NCI-H1436 treated with DMSO at 0.1 percent for 48 hours (cell line): ENCODE measurements around the gene RNF8.
"Not testable (repeated sequence)": the region's sequence is repeated elsewhere in the genome, so short reads cannot be mapped to it uniquely, and the experiment has no call there.

Experiments
- DNase-seq: peaks from one replicate; lab custom pipeline; 2025; lab: John Stamatoyannopoulos, UW

RNF8 gene

GRCh38 chr6:37399795-37400490 lies 46.2 kb downstream of the RNF8 start:
- DNase-seq: no peak

- not testable (repeated sequence) for DNase-seq
Measured at GRCh38 chr6:37401658-37402057, 47.9 kb downstream of the RNF8 start.

- DNase-seq: no peak
Measured at GRCh38 chr6:37406726-37407341, 53.1 kb downstream of the RNF8 start.

- DNase-seq: no peak
Measured at GRCh38 chr6:37407948-37408347, 54.2 kb downstream of the RNF8 start.

GRCh38 chr6:37409501-37409900 lies 55.7 kb downstream of the RNF8 start:
- DNase-seq: no peak

GRCh38 chr6:37417393-37417792 lies 63.6 kb downstream of the RNF8 start:
- no peak for DNase-seq

- no peak for DNase-seq
Measured at GRCh38 chr6:37418722-37419121, 64.9 kb downstream of the RNF8 start.

- DNase-seq: no peak
Measured at GRCh38 chr6:37426058-37426944, 72.5 kb downstream of the RNF8 start.

GRCh38 chr6:37426945-37427510 lies 73.2 kb downstream of the RNF8 start:
- no peak for DNase-seq

GRCh38 chr6:37429352-37429750 lies 75.6 kb downstream of the RNF8 start:
- DNase-seq: no peak

GRCh38 chr6:37432590-37432915 lies 78.8 kb downstream of the RNF8 start:
- no peak for DNase-seq

- DNase-seq: peak; percentile 46
Measured at GRCh38 chr6:37432916-37433656, 79.3 kb downstream of the RNF8 start, which contains the start of gene CMTR1. Gene CMTR1 (plus strand): TSS chr6:37433221. CDS start chr6:37435630, 2,409 bp downstream.

GRCh38 chr6:37433657-37434271 lies 80.0 kb downstream of the RNF8 start:
- DNase-seq: no peak

- no peak for DNase-seq
Measured at GRCh38 chr6:37435373-37435772, 81.6 kb downstream of the RNF8 start.

GRCh38 chr6:37435816-37436215 lies 82.0 kb downstream of the RNF8 start:
- DNase-seq: no peak

- no peak for DNase-seq
Measured at GRCh38 chr6:37438930-37439329, 85.1 kb downstream of the RNF8 start.

- no peak for DNase-seq
Measured at GRCh38 chr6:37441651-37442050, 87.9 kb downstream of the RNF8 start.

- DNase-seq: no peak
Measured at GRCh38 chr6:37442416-37443215, 88.8 kb downstream of the RNF8 start.

- not testable (repeated sequence) for DNase-seq
Measured at GRCh38 chr6:37443216-37443542, 89.4 kb downstream of the RNF8 start.
